ENCODE results near the gene TIGD3. TPM values are rescaled to one million over a fixed set of nuclear protein-coding genes. Genes with fewer than 3 reads are reported as not detected.

Gene TIGD3
- total RNA-seq, 1 donor from 2014 or later = 0.75 TPM

- DNase-seq (ENCODE audit: low read depth) = no peak
- no peak for TF ChIP-seq CTCF (conservative IDR thresholded peaks at IDR 0.05; ENCODE audit: low read depth, low read length)
- H3K4me3 ChIP-seq (ENCODE audit: low read depth, low read length) = peak overlapping the region; percentile 61
Measured at GRCh38 chr11:65355013-65355775, 643 bp downstream of the TIGD3 start.

DNA sequence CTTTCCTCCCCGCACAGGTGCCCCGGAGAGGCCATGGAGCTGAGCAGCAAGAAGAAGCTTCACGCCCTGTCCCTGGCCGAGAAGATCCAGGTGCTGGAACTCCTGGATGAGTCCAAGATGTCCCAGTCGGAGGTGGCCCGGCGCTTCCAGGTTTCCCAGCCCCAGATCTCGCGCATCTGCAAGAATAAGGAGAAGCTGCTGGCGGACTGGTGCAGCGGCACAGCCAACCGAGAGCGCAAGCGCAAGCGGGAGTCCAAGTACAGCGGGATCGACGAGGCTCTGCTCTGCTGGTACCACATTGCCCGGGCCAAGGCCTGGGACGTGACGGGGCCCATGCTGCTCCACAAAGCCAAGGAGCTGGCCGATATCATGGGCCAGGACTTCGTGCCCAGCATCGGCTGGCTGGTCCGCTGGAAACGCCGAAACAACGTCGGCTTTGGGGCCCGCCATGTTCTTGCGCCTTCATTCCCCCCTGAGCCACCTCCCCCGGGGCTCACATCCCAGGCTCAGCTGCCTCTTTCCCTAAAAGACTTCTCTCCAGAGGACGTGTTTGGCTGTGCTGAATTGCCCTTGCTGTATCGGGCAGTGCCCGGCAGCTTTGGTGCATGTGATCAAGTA, 1.3 kb downstream of the TIGD3 start:
- peak overlapping the region; percentile 7 for H3K4me3 ChIP-seq (ENCODE audit: low read depth, low read length)
- no peak for DNase-seq (ENCODE audit: low read depth)

DNA sequence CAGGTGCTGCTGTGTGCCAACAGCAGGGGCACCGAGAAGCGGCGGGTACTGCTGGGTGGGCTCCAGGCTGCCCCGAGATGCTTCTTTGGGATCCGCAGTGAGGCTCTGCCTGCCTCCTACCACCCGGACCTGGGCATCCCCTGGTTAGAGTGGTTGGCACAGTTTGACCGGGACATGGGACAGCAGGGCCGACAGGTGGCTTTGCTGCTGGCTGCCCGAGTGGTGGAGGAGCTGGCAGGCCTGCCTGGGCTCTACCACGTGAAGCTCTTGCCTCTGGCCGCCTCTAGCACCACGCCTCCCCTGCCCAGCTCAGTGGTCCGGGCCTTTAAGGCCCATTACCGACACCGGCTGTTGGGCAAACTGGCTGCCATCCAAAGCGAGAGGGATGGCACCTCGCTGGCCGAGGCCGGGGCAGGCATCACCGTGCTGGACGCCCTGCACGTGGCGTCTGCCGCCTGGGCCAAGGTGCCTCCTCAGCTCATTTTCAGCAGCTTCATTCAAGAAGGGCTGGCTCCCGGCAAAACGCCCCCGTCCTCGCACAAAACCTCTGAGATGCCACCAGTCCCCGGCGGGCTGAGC, 1.9 kb downstream of the TIGD3 start:
- H3K4me3 ChIP-seq (ENCODE audit: low read depth, low read length) = no peak overlapping the region
- no peak for DNase-seq (ENCODE audit: low read depth)
- no peak for TF ChIP-seq CTCF (conservative IDR thresholded peaks at IDR 0.05; ENCODE audit: low read depth, low read length)

More for the DNA sequence above, 1.3 kb downstream of the TIGD3 start:
- TF ChIP-seq CTCF (conservative IDR thresholded peaks at IDR 0.05; ENCODE audit: low read depth, low read length) = no peak

- DNase-seq (ENCODE audit: low read depth) = no peak
- TF ChIP-seq CTCF (conservative IDR thresholded peaks at IDR 0.05; ENCODE audit: low read depth, low read length) = no peak
- no peak overlapping the region for H3K4me3 ChIP-seq (ENCODE audit: low read depth, low read length)
Measured at GRCh38 chr11:65357856-65358356, 3.4 kb downstream of the TIGD3 start.

GRCh38 chr11:65362320-65362931, 7.9 kb downstream of the TIGD3 start:
- no peak for TF ChIP-seq CTCF (conservative IDR thresholded peaks at IDR 0.05; ENCODE audit: low read depth, low read length)
- no peak for DNase-seq (ENCODE audit: low read depth)
- no peak overlapping the region for H3K4me3 ChIP-seq (ENCODE audit: low read depth, low read length)

DNA sequence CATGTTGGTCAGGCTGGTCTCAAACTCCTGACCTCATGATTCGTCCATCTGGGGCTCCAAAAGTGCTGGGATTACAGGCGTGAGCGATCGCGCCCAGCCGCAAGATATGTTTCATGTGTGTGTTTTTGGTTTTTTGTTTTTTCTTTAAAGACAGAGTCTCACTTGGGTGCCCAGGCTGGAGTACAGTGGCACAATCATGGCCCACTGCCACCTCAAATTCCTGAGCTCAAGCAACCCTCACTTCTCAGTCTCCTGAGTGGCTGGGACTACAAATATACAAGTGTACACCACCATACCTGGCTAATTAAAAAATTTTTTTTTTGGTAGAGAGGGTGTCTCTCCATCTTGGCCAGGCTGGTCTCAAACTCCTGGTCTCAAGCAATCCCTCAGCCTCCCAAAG, 8.4 kb downstream of the TIGD3 start:
- DNase-seq (ENCODE audit: low read depth) = no peak
- no peak for TF ChIP-seq CTCF (conservative IDR thresholded peaks at IDR 0.05; ENCODE audit: low read depth, low read length)

More for the DNA sequence above, 8.4 kb downstream of the TIGD3 start:
- no peak overlapping the region for H3K4me3 ChIP-seq (ENCODE audit: low read depth, low read length)
